HepG2 (cell line): ENCODE data around the gene C11orf68. TPM values are rescaled to one million over a fixed set of nuclear protein-coding genes. Genes with fewer than 3 reads are reported as not detected.
A peak's percentile ranks its signal among the peaks of the same experiment; 100 is the strongest.

Source experiments
- ATAC-seq: fragments of 200-7000 bp; cut with Tn5 transposase; 3 replicates; pipeline ENCODE4 v1.9.1; 2020; ENCODE audit warnings: mild to moderate bottlenecking, moderate library complexity
- BruUV-seq: library from RNA; stranded (reverse); fragments of 400-500 nt; replicated peaks from 2 replicates; lab custom pipeline; 2021; lab: Mats Ljungman, UMichigan
- CTCF ChIA-PET: fragments of 300-600 bp; formaldehyde crosslinking; extraction: SDS; loops from one replicate; lab custom pipeline; 2021; ENCODE audit warnings: low total read pairs, inconsistent platforms, low intra/inter-chr PET ratio; lab: Yijun Ruan, JAX
- POLR2A ChIA-PET: fragments of 350-600 bp; sonication (Branson Sonifier 250); formaldehyde crosslinking; loops from one replicate; lab custom pipeline; 2020; ENCODE audit warnings: antibody characterized with exemption, inconsistent platforms; lab: Yijun Ruan, JAX
- DNase-seq: peaks from one replicate; pipeline ENCODE4 v3.0.0-alpha.2; 2015; ENCODE audit warnings: low spot score
- FAIRE-seq: peaks from 3 replicates; lab custom pipeline; 2011; peaks lifted over from hg19 to GRCh38; lab: Jason Lieb, UNC
- H2AFZ ChIP-seq: one replicate; pipeline ENCODE4 v1.6.1; 2011; ENCODE audit warnings: low read length, inconsistent platforms
- H3K27ac ChIP-seq: fragments of 300-600 bp; 3 replicates; pipeline ENCODE4 v1.8.0; 2011; ENCODE audit warnings: mixed run types, mild to moderate bottlenecking, mixed read lengths, low read length, inconsistent platforms; ENCODE audit not compliant: insufficient read depth; ENCODE audit errors: extremely low read length
- H3K27me3 ChIP-seq, 2 experiments: fragments of 200-600 bp in 1 of 2; 2 replicates in 1 of 2; 3 replicates in 1 of 2; pipeline versions ENCODE4 v1.6.0 to v1.8.0; 2011; ENCODE audit warnings: low read length in 2 of 2, mild to moderate bottlenecking in 2 of 2, moderate library complexity in 2 of 2, inconsistent platforms in 1 of 2; ENCODE audit not compliant: insufficient read depth in 2 of 2, control insufficient read depth in 1 of 2
- H3K36me3 ChIP-seq, 2 experiments: fragments of 200-600 bp in 1 of 2; replicated peaks in 1 of 2; 2 replicates in 1 of 2; 3 replicates in 1 of 2; pipeline versions ENCODE4 v1.5.1 to v1.8.0; 2011; ENCODE audit warnings: low read length in 2 of 2, inconsistent platforms in 1 of 2; ENCODE audit not compliant: insufficient read depth in 2 of 2, control insufficient read depth in 1 of 2
- H3K4me1 ChIP-seq: 2 replicates; pipeline ENCODE4 v1.5.1; 2012; ENCODE audit warnings: low read length, inconsistent platforms; ENCODE audit not compliant: insufficient read depth
- H3K4me2 ChIP-seq: 2 replicates; pipeline ENCODE4 v1.6.0; 2011; ENCODE audit warnings: low read depth, low read length, inconsistent platforms
- H3K4me3 ChIP-seq, 3 experiments: fragments of 200-600 bp in 1 of 3; sonication (generic), shearing (Covaris generic) in 1 of 3; replicated peaks in 1 of 3; 2 replicates each; pipeline ENCODE4 v1.5.1; 2011 to 2016; ENCODE audit warnings: low read length in 3 of 3, inconsistent platforms in 2 of 3, low read depth in 2 of 3, mild to moderate bottlenecking in 2 of 3, control low read depth in 1 of 3, mixed read lengths in 1 of 3; ENCODE audit not compliant: insufficient read depth in 1 of 3
- H3K79me2 ChIP-seq: one replicate; pipeline ENCODE4 v1.6.1; 2011; ENCODE audit warnings: low read length, inconsistent platforms; ENCODE audit not compliant: insufficient read depth
- H3K9ac ChIP-seq: 2 replicates; pipeline ENCODE4 v1.6.0; 2011; ENCODE audit warnings: mild to moderate bottlenecking, low read depth, low read length, inconsistent platforms; ENCODE audit not compliant: insufficient read depth
- H3K9me3 ChIP-seq: 2 replicates; pipeline ENCODE4 v1.5.1; 2012; ENCODE audit warnings: mild to moderate bottlenecking, low read length
- H4K20me1 ChIP-seq: 2 replicates; pipeline ENCODE4 v1.6.0; 2011; ENCODE audit warnings: inconsistent platforms, mild to moderate bottlenecking, low read length, moderate library complexity; ENCODE audit not compliant: insufficient read depth
- AGO2 ChIP-seq: fragments of 200-400 bp; formaldehyde crosslinking; optimal IDR thresholded peaks from 2 replicates; pipeline ENCODE3; 2017; ENCODE audit warnings: mild to moderate bottlenecking, low read depth, low read length, moderate library complexity
- HOXD1 ChIP-seq: sonication (generic); formaldehyde crosslinking; IDR thresholded peaks from 2 replicates; pipeline ENCODE4 v1.5.0; 2020; ENCODE audit warnings: missing genetic modification reagents
- ISX ChIP-seq: sonication (generic); formaldehyde crosslinking; conservative IDR thresholded peaks from 2 replicates; pipeline ENCODE4 v1.5.0; 2020; ENCODE audit warnings: missing genetic modification reagents
- RBFOX2 ChIP-seq: fragments of 200-400 bp; formaldehyde crosslinking; IDR thresholded peaks from 2 replicates; pipeline ENCODE4 v1.6.1; 2017; ENCODE audit warnings: low read depth, mild to moderate bottlenecking, low read length
- ZFP41 ChIP-seq: sonication (generic); formaldehyde crosslinking; IDR thresholded peaks from 2 replicates; pipeline ENCODE4 v1.4.0; 2020; ENCODE audit warnings: mild to moderate bottlenecking, missing genetic modification reagents, borderline replicate concordance
- ZNF558 ChIP-seq: sonication (generic); formaldehyde crosslinking; IDR thresholded peaks from 2 replicates; pipeline ENCODE4 v1.9.0; 2022; ENCODE audit warnings: mild to moderate bottlenecking, missing genetic modification reagents, borderline replicate concordance
- WGBS: methylation state at CpG from one replicate; pipeline ENCODE4 v1.1.6; 2017; ENCODE audit warnings: low lambda C conversion rate; 5-methylcytosine and 5-hydroxymethylcytosine counted together
- in situ Hi-C: cut with HindIII; loops from 2 replicates; pipeline ENCODE4 v1.10.0; 2017; ENCODE audit warnings: low pct_unique_long_range_greater_than_20kb; ENCODE audit not compliant: extremely low pct_ligation_motif_present
- intact Hi-C: fragments of 100-400 bp; cut with micrococcal nuclease; formaldehyde crosslinking; loops from one replicate; pipeline ENCODE4 v1.10.0; 2022; ENCODE audit not compliant: unreplicated experiment
- polyA plus RNA-seq, 8 experiments: library from polyadenylated mRNA; depleted of rRNA in 3 of 8; stranded (reverse) in 7 of 8; unstranded in 1 of 8; fragments of >200 nt; fragmentation: Illumina TruSeq in 4 of 8; extraction: Trizol in 4 of 8; gene quantifications; 2 replicates each; pipeline versions ENCODE4 v1.2.1 to v1.2.3, GENCODE V29; 2011 to 2016; ENCODE audit warnings: low read depth in 4 of 8, missing spikeins in 1 of 8, mixed read lengths in 1 of 8; ENCODE audit not compliant: insufficient read depth in 1 of 8
- total RNA-seq, 5 experiments: library from RNA; depleted of rRNA; stranded (reverse); fragments of >200 nt; fragmentation: Illumina TruSeq; extraction: Trizol; gene quantifications; 2 replicates each; pipeline ENCODE4 v1.2.3, GENCODE V29; 2016; ENCODE audit warnings: low read depth in 1 of 5
- TF ChIP-seq, protein P1 (sequence below), 2 experiments: sonication (generic) in 1 of 2; formaldehyde crosslinking in 1 of 2; IDR thresholded peaks; 2 replicates each; pipeline versions ENCODE4 v1.4.0 to v1.6.1; 2018 to 2020; ENCODE audit warnings: missing genetic modification reagents in 2 of 2, borderline replicate concordance in 1 of 2, low read depth in 1 of 2, mild to moderate bottlenecking in 1 of 2, missing biosample characterization in 1 of 2
- TF ChIP-seq, protein P2 (sequence below): sonication (generic); formaldehyde crosslinking; IDR thresholded peaks from 2 replicates; pipeline ENCODE4 v1.8.0; 2022; ENCODE audit warnings: mild to moderate bottlenecking, missing genetic modification reagents
- TF ChIP-seq, protein P3 (sequence below): sonication (generic); formaldehyde crosslinking; IDR thresholded peaks from 2 replicates; pipeline ENCODE4 v1.8.0; 2022; ENCODE audit warnings: mild to moderate bottlenecking, missing genetic modification reagents, moderate library complexity

The C11orf68 gene
- total and polyA plus RNA-seq, 2 of the 13 experiments (the other 11 are each of a cell fraction or from before 2014, with no cell fraction given) = 8.4 to 28.3 TPM

DNA sequence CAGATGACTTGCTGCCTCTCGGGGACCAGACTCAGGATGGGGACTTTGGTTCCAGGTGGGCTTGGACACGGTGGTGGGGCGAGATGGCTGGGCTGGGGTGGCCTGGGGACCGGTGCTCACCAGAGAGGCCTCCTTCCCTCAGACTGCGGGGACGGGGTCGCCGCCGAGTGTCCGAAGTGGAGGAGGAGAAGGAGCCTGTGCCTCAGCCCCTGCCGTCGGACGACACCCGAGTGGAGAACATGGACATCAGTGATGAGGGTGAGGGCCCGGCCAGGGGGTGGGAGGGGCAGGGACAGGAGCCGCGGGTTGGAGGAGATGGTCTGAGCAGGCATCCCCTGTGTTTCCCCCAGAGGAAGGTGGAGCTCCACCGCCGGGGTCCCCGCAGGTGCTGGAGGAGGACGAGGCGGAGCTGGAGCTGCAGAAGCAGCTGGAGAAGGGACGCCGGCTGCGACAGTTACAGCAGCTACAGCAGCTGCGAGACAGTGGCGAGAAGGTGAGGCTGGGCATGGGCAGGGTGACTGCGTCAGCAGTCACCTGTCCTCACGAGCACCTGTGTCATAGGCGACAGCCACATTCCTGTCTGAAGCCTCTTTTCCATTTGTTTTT, 48.6 kb upstream of the C11orf68 start:
- BruUV-seq = no TSS peak
- no peak overlapping the region for H3K27ac ChIP-seq
- DNase-seq (no peak), ATAC-seq (no peak), FAIRE-seq (no peak)
- H3K9ac ChIP-seq = no peak overlapping the region
- no peaks in the 10 kb centered on the region for H3K9me3 ChIP-seq
- 97% methylated on average over 26 of the region's 30 CpGs for WGBS
- no peak overlapping the region for H3K4me2 ChIP-seq
- ChIA-PET CTCF (no interaction called here), POLR2A (no interaction called here)
- no peaks in the 10 kb centered on the region for H4K20me1 ChIP-seq
- peaks cover 15% of the 10 kb centered on the region for H3K79me2 ChIP-seq
- H3K4me1 ChIP-seq = peaks cover 16% of the 10 kb centered on the region
- H3K36me3 ChIP-seq = peaks cover 31 to 49% of the 10 kb centered on the region in 2 experiments
- no peaks in the 10 kb centered on the region; a peak in 1 of 5 replicates for H3K27me3 ChIP-seq
- no peak overlapping the region for H2AFZ ChIP-seq
- intact Hi-C loops = no loop called here
- TF ChIP-seq RBFOX2 = 0 out of 2 replicates have a peak, but pooled peaks have one; percentile 20
- TF ChIP-seq, protein P1, sequence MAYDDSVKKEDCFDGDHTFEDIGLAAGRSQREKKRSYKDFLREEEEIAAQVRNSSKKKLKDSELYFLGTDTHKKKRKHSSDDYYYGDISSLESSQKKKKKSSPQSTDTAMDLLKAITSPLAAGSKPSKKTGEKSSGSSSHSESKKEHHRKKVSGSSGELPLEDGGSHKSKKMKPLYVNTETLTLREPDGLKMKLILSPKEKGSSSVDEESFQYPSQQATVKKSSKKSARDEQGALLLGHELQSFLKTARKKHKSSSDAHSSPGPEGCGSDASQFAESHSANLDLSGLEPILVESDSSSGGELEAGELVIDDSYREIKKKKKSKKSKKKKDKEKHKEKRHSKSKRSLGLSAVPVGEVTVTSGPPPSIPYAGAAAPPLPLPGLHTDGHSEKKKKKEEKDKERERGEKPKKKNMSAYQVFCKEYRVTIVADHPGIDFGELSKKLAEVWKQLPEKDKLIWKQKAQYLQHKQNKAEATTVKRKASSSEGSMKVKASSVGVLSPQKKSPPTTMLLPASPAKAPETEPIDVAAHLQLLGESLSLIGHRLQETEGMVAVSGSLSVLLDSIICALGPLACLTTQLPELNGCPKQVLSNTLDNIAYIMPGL (CRISPR knock-in tag; IDR thresholded peaks at IDR 0.05; ENCODE audit: borderline replicate concordance in 1 of 2, low read depth in 1 of 2) = no peak
- in situ Hi-C loops = no loop called here
- H3K4me3 ChIP-seq = no peak overlapping the region

DNA sequence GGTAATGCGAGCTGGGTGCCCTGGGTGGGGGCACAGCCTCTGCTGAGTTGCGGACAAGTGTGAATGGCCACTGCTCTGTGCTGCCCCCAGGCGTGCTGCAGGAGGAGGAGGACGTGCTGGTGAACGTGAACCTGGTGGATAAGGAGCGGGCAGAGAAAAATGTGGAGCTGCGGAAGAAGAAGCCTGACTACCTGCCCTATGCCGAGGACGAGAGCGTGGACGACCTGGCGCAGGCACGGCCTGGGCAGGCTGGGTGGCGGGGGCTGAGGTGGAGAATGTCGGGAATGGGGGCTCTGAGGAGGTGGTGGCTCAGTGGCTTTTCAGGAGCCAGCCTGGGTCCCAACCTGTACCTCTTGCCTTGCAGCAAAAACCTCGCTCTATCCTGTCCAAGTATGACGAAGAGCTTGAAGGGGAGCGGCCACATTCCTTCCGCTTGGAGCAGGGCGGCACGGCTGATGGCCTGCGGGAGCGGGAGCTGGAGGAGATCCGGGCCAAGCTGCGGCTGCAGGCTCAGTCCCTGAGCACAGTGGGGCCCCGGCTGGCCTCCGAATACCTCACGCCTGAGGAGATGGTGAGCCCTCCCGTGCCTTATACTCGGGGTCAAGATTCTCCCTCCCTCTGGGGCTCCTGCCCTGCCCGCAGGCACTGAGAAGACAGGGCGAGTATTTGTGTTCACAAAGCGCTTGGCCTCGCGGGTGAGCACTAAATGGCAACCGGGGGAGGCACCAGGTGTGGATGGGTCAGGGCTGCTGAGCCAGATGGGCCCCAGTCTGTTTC, 47.3 kb upstream of the C11orf68 start:
- Histone ChIP-seq H3K4me3 (no peak overlapping the region), H2AFZ (no peak overlapping the region), H3K27me3 (no peaks in the 10 kb centered on the region; a peak in 2 of 5 replicates), H3K9me3 (no peaks in the 10 kb centered on the region), H3K9ac (no peak overlapping the region), H3K4me1 (peaks cover 19% of the 10 kb centered on the region), H3K4me2 (no peak overlapping the region), H3K27ac (no peak overlapping the region), H3K79me2 (peaks cover 22% of the 10 kb centered on the region), H3K36me3 (peaks cover 31 to 49% of the 10 kb centered on the region in 2 experiments), H4K20me1 (no peaks in the 10 kb centered on the region)
- intact Hi-C loops (no loop called here), in situ Hi-C loops (no loop called here)
- ATAC-seq (no peak), DNase-seq (no peak), FAIRE-seq (no peak)
- ChIA-PET POLR2A (no interaction called here), CTCF (no interaction called here)
- BruUV-seq = no TSS peak
- TF ChIP-seq HOXD1 (no peak), AGO2 (peak; percentile 23), ISX (no peak), ZNF558 (CRISPR knock-in tag) (no peak), ZFP41 (CRISPR knock-in tag) (no peak)
- TF ChIP-seq, protein P2, sequence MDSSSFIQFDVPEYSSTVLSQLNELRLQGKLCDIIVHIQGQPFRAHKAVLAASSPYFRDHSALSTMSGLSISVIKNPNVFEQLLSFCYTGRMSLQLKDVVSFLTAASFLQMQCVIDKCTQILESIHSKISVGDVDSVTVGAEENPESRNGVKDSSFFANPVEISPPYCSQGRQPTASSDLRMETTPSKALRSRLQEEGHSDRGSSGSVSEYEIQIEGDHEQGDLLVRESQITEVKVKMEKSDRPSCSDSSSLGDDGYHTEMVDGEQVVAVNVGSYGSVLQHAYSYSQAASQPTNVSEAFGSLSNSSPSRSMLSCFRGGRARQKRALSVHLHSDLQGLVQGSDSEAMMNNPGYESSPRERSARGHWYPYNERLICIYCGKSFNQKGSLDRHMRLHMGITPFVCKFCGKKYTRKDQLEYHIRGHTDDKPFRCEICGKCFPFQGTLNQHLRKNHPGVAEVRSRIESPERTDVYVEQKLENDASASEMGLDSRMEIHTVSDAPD (CRISPR knock-in tag) = no peak
- TF ChIP-seq, protein P3, sequence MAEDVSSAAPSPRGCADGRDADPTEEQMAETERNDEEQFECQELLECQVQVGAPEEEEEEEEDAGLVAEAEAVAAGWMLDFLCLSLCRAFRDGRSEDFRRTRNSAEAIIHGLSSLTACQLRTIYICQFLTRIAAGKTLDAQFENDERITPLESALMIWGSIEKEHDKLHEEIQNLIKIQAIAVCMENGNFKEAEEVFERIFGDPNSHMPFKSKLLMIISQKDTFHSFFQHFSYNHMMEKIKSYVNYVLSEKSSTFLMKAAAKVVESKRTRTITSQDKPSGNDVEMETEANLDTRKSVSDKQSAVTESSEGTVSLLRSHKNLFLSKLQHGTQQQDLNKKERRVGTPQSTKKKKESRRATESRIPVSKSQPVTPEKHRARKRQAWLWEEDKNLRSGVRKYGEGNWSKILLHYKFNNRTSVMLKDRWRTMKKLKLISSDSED (CRISPR knock-in tag) = no peak
- 98% methylated on average over 22 of the region's 36 CpGs for WGBS
